Suprapubic skin (tissue), 4 donors: ENCODE results near the gene SLC17A2. TPM values are rescaled to one million over a fixed set of nuclear protein-coding genes. Genes with fewer than 3 reads are reported as not detected.

Experiments used
- DNase-seq, 2 donors: peaks; one replicate each; pipeline ENCODE4 v3.0.0-alpha.2; 2019; ENCODE audit warnings: low spot score in 2 of 2
- H3K27ac ChIP-seq: fragments of 200-600 bp; sonication (generic); one replicate; pipeline ENCODE4 v1.5.1; 2019
- H3K27me3 ChIP-seq: fragments of 200-600 bp; sonication (generic); one replicate; pipeline ENCODE4 v1.5.1; 2019
- H3K36me3 ChIP-seq: fragments of 200-600 bp; sonication (generic); one replicate; pipeline ENCODE4 v1.5.1; 2019
- H3K4me1 ChIP-seq: fragments of 200-600 bp; sonication (generic); one replicate; pipeline ENCODE4 v1.5.1; 2019
- H3K4me3 ChIP-seq: fragments of 200-600 bp; sonication (generic); one replicate; pipeline ENCODE4 v1.5.1; 2019; ENCODE audit warnings: mild to moderate bottlenecking
- H3K9me3 ChIP-seq: fragments of 200-600 bp; sonication (generic); one replicate; pipeline ENCODE4 v1.5.1; 2019
- EP300 ChIP-seq: sonication (generic); formaldehyde crosslinking; IDR thresholded peaks from one replicate; pipeline ENCODE4 v1.6.1; 2017; ENCODE audit warnings: antibody characterized with exemption
- POLR2A ChIP-seq, 2 donors: fragments of 450-650 bp; IDR thresholded peaks; one replicate each; pipeline ENCODE4 v1.6.1; 2017; ENCODE audit warnings: antibody characterized with exemption in 2 of 2, mild to moderate bottlenecking in 2 of 2, moderate library complexity in 2 of 2
- POLR2AphosphoS5 ChIP-seq, 3 donors: sonication (generic); formaldehyde crosslinking; IDR thresholded peaks; one replicate each; pipeline ENCODE4 v1.6.1; 2017; ENCODE audit warnings: antibody characterized with exemption in 3 of 3
- WGBS: methylation state at CpG from one replicate; pipeline ENCODE4 v1.1.5; 2018; 5-methylcytosine and 5-hydroxymethylcytosine counted together
- total RNA-seq, 4 donors: library from RNA; depleted of rRNA; stranded (reverse); fragments of >200 nt; gene quantifications; one replicate each; pipeline ENCODE4 v1.1.0, GENCODE V29; 2016
- TF ChIP-seq, protein P1 (sequence below), 2 donors: fragments of 200-600 bp in 1 of 2; fragments of 450-650 bp in 1 of 2; sonication (generic) in 1 of 2; IDR thresholded peaks; one replicate each; pipeline ENCODE4 v1.5.1; 2016 to 2019; ENCODE audit warnings: antibody characterized with exemption in 2 of 2, mild to moderate bottlenecking in 1 of 2, moderate library complexity in 1 of 2

SLC17A2 gene
- total RNA-seq, 4 donors from 2014 or later, result not detected

- TF ChIP-seq, protein P1, sequence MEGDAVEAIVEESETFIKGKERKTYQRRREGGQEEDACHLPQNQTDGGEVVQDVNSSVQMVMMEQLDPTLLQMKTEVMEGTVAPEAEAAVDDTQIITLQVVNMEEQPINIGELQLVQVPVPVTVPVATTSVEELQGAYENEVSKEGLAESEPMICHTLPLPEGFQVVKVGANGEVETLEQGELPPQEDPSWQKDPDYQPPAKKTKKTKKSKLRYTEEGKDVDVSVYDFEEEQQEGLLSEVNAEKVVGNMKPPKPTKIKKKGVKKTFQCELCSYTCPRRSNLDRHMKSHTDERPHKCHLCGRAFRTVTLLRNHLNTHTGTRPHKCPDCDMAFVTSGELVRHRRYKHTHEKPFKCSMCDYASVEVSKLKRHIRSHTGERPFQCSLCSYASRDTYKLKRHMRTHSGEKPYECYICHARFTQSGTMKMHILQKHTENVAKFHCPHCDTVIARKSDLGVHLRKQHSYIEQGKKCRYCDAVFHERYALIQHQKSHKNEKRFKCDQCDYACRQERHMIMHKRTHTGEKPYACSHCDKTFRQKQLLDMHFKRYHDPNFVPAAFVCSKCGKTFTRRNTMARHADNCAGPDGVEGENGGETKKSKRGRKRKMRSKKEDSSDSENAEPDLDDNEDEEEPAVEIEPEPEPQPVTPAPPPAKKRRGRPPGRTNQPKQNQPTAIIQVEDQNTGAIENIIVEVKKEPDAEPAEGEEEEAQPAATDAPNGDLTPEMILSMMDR (IDR thresholded peaks at IDR 0.05), result no peak
- TF ChIP-seq EP300 (no peak), POLR2AphosphoS5 (IDR thresholded peaks at IDR 0.05) (no peak), POLR2A (IDR thresholded peaks at IDR 0.05) (no peak)
- no peaks in the 10 kb centered on the region for H3K27me3 ChIP-seq
- no peaks in the 10 kb centered on the region for H3K4me1 ChIP-seq
- no peaks in the 10 kb centered on the region for H3K9me3 ChIP-seq
- H3K4me3 ChIP-seq, result no peak overlapping the region
- no peak for DNase-seq
- 72% methylated on average over 3 of the region's 3 CpGs for WGBS
- no peak overlapping the region for H3K27ac ChIP-seq
- no peaks in the 10 kb centered on the region for H3K36me3 ChIP-seq
Measured at GRCh38 chr6:25875563-25875905, 55.0 kb downstream of the SLC17A2 start.

DNA sequence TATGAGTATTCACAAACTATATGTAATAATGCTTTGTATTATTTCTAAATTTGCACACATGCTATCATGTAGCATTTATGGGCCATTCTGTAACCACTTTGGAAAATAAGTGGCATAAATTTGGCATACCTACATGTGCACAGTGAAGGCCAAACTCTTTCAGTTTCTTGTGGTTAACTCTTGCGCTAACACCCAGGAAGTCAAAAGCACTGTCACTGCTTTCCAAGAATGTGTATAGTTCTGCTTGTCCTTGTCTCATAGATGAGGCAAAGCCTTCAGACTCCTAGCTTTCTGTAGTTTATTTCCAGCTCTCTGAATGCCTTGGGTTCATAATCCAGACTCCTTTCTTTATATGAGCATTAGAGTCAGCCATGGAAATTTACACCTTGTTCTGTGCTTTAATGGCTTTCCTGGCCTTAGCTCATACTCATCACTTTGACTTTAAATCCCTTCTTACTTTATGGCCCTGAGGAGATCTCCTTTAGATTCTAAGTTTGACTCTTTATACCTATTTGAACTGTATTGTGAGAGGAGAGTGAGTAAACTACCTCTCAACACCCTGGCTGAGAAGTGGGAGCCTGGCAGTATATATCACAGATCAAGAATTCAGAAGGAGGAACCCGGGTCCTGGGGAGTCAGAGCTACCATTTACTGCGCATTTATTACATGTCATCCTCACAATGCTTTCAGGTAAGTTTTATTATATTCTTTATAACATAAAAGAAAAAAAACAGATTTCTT is 55.5 kb downstream of the SLC17A2 start:
- DNase-seq, result no peak
- no peak overlapping the region for H3K27ac ChIP-seq
- TF ChIP-seq POLR2A (IDR thresholded peaks at IDR 0.05), result no peak
- no peak for TF ChIP-seq POLR2AphosphoS5 (IDR thresholded peaks at IDR 0.05)
- TF ChIP-seq EP300, result no peak
- TF ChIP-seq, protein P1 (IDR thresholded peaks at IDR 0.05), result no peak
- no peaks in the 10 kb centered on the region for H3K36me3 ChIP-seq
- no peaks in the 10 kb centered on the region for H3K27me3 ChIP-seq
- H3K4me1 ChIP-seq, result no peaks in the 10 kb centered on the region
- H3K4me3 ChIP-seq, result no peak overlapping the region
- 90% methylated on average over 3 of the region's 3 CpGs for WGBS
- H3K9me3 ChIP-seq, result no peaks in the 10 kb centered on the region

DNA sequence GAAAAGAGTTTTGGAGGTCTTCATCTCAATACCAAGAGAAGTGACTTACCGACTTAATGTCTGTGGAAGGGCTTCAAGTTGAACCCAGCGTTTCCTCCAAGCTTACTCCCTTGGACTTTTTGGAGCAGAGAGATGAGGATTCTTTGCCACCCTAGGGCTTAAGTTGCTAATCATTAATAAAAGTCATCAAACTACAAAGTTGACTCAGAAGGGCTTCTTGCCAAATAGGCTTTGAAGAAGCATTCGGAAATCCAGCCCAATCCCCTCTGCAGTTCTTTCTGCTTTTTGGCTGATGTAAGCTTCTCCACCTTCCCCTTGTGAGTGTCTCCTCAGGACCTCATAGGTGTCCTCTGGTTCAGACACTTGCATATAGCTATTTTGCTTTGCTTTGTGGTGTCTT is 56.4 kb downstream of the SLC17A2 start, which contains the start of gene SLC17A3:
TSS of gene SLC17A3 (minus strand) at position 126 of the 400 bp plus-strand sequence. CDS start 5,856 bp downstream, outside the sequence.
- Histone ChIP-seq H3K36me3 (no peaks in the 10 kb centered on the region), H3K4me3 (no peak within 1 kb of the TSS), H3K27ac (no peak within 1 kb of the TSS), H3K27me3 (no peaks in the 10 kb centered on the region), H3K4me1 (no peaks in the 10 kb centered on the region), H3K9me3 (no peaks in the 10 kb centered on the region)
- WGBS, result 85% methylated on average over 3 of the region's 3 CpGs
- DNase-seq, result no peak
- TF ChIP-seq EP300, result no peak
- TF ChIP-seq, protein P1 (IDR thresholded peaks at IDR 0.05), result no peak
- no peak for TF ChIP-seq POLR2A (IDR thresholded peaks at IDR 0.05)
- TF ChIP-seq POLR2AphosphoS5 (IDR thresholded peaks at IDR 0.05), result no peak

- WGBS, result 100% methylated on average over 1 of the region's 1 CpG
- no peaks in the 10 kb centered on the region for H3K27me3 ChIP-seq
- H3K36me3 ChIP-seq, result no peaks in the 10 kb centered on the region
- no peak overlapping the region for H3K4me3 ChIP-seq
- no peak overlapping the region for H3K27ac ChIP-seq
- H3K9me3 ChIP-seq, result no peaks in the 10 kb centered on the region
- DNase-seq, result no peak
- H3K4me1 ChIP-seq, result no peaks in the 10 kb centered on the region
- no peak for TF ChIP-seq POLR2A (IDR thresholded peaks at IDR 0.05)
- no peak for TF ChIP-seq POLR2AphosphoS5 (IDR thresholded peaks at IDR 0.05)
Measured at GRCh38 chr6:25872814-25873213, 57.7 kb downstream of the SLC17A2 start.

DNA sequence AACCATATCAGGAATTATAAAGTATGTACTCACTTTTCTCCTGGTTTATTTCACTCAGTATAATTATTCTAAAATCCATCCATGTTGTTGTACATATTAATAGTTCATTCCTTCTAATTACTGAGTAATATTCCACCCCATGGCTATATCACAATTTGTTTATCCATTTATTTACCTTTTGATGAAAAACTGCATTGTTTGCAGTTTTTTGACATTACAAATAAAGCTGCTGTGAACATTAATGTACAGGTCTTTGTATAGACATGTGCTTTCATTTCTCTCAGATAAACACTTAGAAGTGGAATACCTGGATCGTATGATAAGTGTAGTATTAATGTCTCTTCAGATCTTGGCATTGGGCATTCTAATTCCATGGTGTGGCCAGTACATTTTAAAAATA is 60.7 kb downstream of the SLC17A2 start:
- DNase-seq, result no peak
- H3K27me3 ChIP-seq, result no peaks in the 10 kb centered on the region
- TF ChIP-seq, protein P1 (IDR thresholded peaks at IDR 0.05), result no peak
- TF ChIP-seq POLR2A (IDR thresholded peaks at IDR 0.05) (no peak), EP300 (no peak), POLR2AphosphoS5 (IDR thresholded peaks at IDR 0.05) (no peak)
- H3K4me1 ChIP-seq, result no peaks in the 10 kb centered on the region
- H3K36me3 ChIP-seq, result no peaks in the 10 kb centered on the region
- no peaks in the 10 kb centered on the region for H3K9me3 ChIP-seq
- no peak overlapping the region for H3K27ac ChIP-seq
- H3K4me3 ChIP-seq, result no peak overlapping the region
- 87% methylated on average over 1 of the region's 1 CpG for WGBS
